Endothelial cell of umbilical vein (primary cell): ENCODE results near the gene BCL6B. TPM values are rescaled to one million over a fixed set of nuclear protein-coding genes. Genes with fewer than 3 reads are reported as not detected.

Source experiments
- BruUV-seq: library from RNA; stranded (reverse); fragments of 400-500 nt; replicated peaks from 2 replicates; lab custom pipeline; 2021; lab: Mats Ljungman, UMichigan
- CTCF ChIA-PET: fragments of 300-600, 350-600 bp; sonication (Branson Sonifier 250); formaldehyde crosslinking; loops from one replicate; lab custom pipeline; 2021; ENCODE audit warnings: antibody characterized with exemption, inconsistent platforms; lab: Charles Lee
- POLR2A ChIA-PET: fragments of 300-600, 350-600 bp; sonication (Branson Sonifier 250); formaldehyde crosslinking; loops from one replicate; lab custom pipeline; 2021; ENCODE audit warnings: antibody characterized with exemption, inconsistent platforms; lab: Charles Lee
- DNase-seq: peaks from one replicate; pipeline ENCODE4 v3.0.0-alpha.2; 2011; ENCODE audit warnings: low read depth, low spot score
- FAIRE-seq: peaks from 2 replicates; lab custom pipeline; 2011; peaks lifted over from hg19 to GRCh38; lab: Jason Lieb, UNC
- H2AFZ ChIP-seq: 2 replicates; pipeline ENCODE4 v1.6.0; 2012; ENCODE audit warnings: low read depth, low read length, control low read depth, inconsistent platforms
- H3K27ac ChIP-seq: 2 replicates; pipeline ENCODE4 v1.5.1; 2011; ENCODE audit warnings: low read depth, mild to moderate bottlenecking, control low read depth, low read length, moderate library complexity; ENCODE audit not compliant: insufficient read depth
- H3K27me3 ChIP-seq, 2 experiments: 2 replicates each; pipeline versions ENCODE4 v1.6.0 to v1.6.1; 2011; ENCODE audit warnings: low read length in 2 of 2, mixed read lengths in 1 of 2; ENCODE audit not compliant: control insufficient read depth in 2 of 2, insufficient read depth in 2 of 2
- H3K36me3 ChIP-seq, 2 experiments: 2 replicates in 1 of 2; 3 replicates in 1 of 2; pipeline ENCODE4 v1.5.1; 2011; ENCODE audit warnings: low read length in 2 of 2, mild to moderate bottlenecking in 1 of 2, moderate library complexity in 1 of 2; ENCODE audit not compliant: control insufficient read depth in 2 of 2, insufficient read depth in 2 of 2; ENCODE audit errors: extremely low read depth in 1 of 2
- H3K4me1 ChIP-seq: 3 replicates; pipeline ENCODE4 v1.5.1; 2011; ENCODE audit warnings: mild to moderate bottlenecking, low read length; ENCODE audit not compliant: control insufficient read depth, insufficient read depth; ENCODE audit errors: extremely low read depth
- H3K4me2 ChIP-seq: 2 replicates; pipeline ENCODE4 v1.6.1; 2011; ENCODE audit warnings: low read length, control low read depth, mixed read lengths; ENCODE audit not compliant: insufficient read depth
- H3K4me3 ChIP-seq, 3 experiments: fragments of 200-600 bp in 1 of 3; sonication (generic), shearing (Covaris generic) in 1 of 3; replicated peaks in 1 of 3; 2 replicates each; pipeline ENCODE4 v1.5.1; 2011 to 2016; ENCODE audit warnings: control low read depth in 3 of 3, low read length in 3 of 3, mild to moderate bottlenecking in 2 of 3, inconsistent platforms in 1 of 3, low read depth in 1 of 3, moderate library complexity in 1 of 3; ENCODE audit not compliant: insufficient read depth in 1 of 3
- H3K79me2 ChIP-seq: 2 replicates; pipeline ENCODE4 v1.6.0; 2012; ENCODE audit warnings: low read length, inconsistent platforms; ENCODE audit not compliant: control insufficient read depth, insufficient read depth
- H3K9ac ChIP-seq: replicated peaks from 2 replicates; pipeline ENCODE3; 2011; ENCODE audit warnings: low read length, control low read depth; ENCODE audit not compliant: insufficient read depth; ENCODE audit errors: extremely low read depth
- H3K9me1 ChIP-seq: replicated peaks from 3 replicates; pipeline ENCODE4 v1.6.0; 2011; ENCODE audit warnings: mild to moderate bottlenecking, low read length; ENCODE audit not compliant: control insufficient read depth, insufficient read depth; ENCODE audit errors: extremely low read depth
- H3K9me3 ChIP-seq: replicated peaks from 2 replicates; pipeline ENCODE4 v1.5.1; 2012; ENCODE audit warnings: low read length, inconsistent platforms; ENCODE audit not compliant: control insufficient read depth, insufficient read depth
- H4K20me1 ChIP-seq: replicated peaks from 2 replicates; pipeline ENCODE3; 2011; ENCODE audit warnings: mild to moderate bottlenecking, low read length; ENCODE audit not compliant: control insufficient read depth, insufficient read depth; ENCODE audit errors: extremely low read depth
- CTCF ChIP-seq, 2 donors: IDR thresholded peaks; 1 replicate in 1 of 2; 2 replicates in 1 of 2; pipeline ENCODE4 v1.5.1; 2011; ENCODE audit warnings: low read length in 2 of 2, mild to moderate bottlenecking in 2 of 2, moderate library complexity in 2 of 2, control low read depth in 1 of 2, inconsistent platforms in 1 of 2, low read depth in 1 of 2; ENCODE audit not compliant: insufficient read depth in 1 of 2; ENCODE audit errors: extremely low read depth in 1 of 2
- EZH2 ChIP-seq: IDR thresholded peaks from 2 replicates; pipeline ENCODE4 v1.6.1; 2012; ENCODE audit warnings: borderline replicate concordance, low read depth, mild to moderate bottlenecking, moderate library complexity, low read length, inconsistent platforms; ENCODE audit not compliant: severe bottlenecking
- FOS ChIP-seq: IDR thresholded peaks from 2 replicates; pipeline ENCODE4 v1.6.1; 2011; ENCODE audit warnings: mild to moderate bottlenecking, low read length, moderate library complexity, borderline replicate concordance; ENCODE audit not compliant: insufficient read depth
- GATA2 ChIP-seq: IDR thresholded peaks from 2 replicates; pipeline ENCODE4 v1.7.0; 2011; ENCODE audit warnings: low read depth, mild to moderate bottlenecking, moderate library complexity, mixed read lengths, low read length; ENCODE audit not compliant: insufficient read length, insufficient read depth
- JUN ChIP-seq: IDR thresholded peaks from 2 replicates; pipeline ENCODE4 v1.6.1; 2011; ENCODE audit warnings: borderline replicate concordance, low read depth; ENCODE audit not compliant: insufficient read length, insufficient read depth
- MAX ChIP-seq: IDR thresholded peaks from 2 replicates; pipeline ENCODE4 v1.6.1; 2011; ENCODE audit not compliant: insufficient read depth, insufficient read length
- MYC ChIP-seq: IDR thresholded peaks from one replicate; pipeline ENCODE4 v1.6.1; 2011; ENCODE audit warnings: mild to moderate bottlenecking, low read depth, low read length
- POLR2A ChIP-seq: IDR thresholded peaks from 2 replicates; pipeline ENCODE4 v1.6.1; 2012; ENCODE audit warnings: low read depth, mild to moderate bottlenecking, control low read depth, low read length
- POLR2AphosphoS5 ChIP-seq: IDR thresholded peaks from 2 replicates; pipeline ENCODE4 v1.6.1; 2012; ENCODE audit warnings: low read depth, mild to moderate bottlenecking, control low read depth, low read length, moderate library complexity; ENCODE audit not compliant: insufficient read depth
- dilution Hi-C: fragments of 300-500 bp; cut with MboI; formaldehyde crosslinking; loops from one replicate; pipeline ENCODE4 v1.15.0; 2019; ENCODE audit warnings: low sequenced_read_pairs; ENCODE audit not compliant: extremely low pct_ligation_motif_present
- intact Hi-C: fragments of 100-400 bp; cut with micrococcal nuclease; formaldehyde crosslinking; loops from one replicate; pipeline ENCODE4 v1.10.0; 2022
- polyA plus RNA-seq, 4 experiments: library from polyadenylated mRNA; depleted of rRNA in 3 of 4; stranded (reverse) in 3 of 4; unstranded in 1 of 4; fragments of >200 nt; gene quantifications; 2 replicates each; pipeline versions ENCODE4 v1.2.1 to v1.2.3, GENCODE V29; 2011 to 2012; ENCODE audit warnings: missing spikeins in 1 of 4
- total RNA-seq: library from RNA; stranded (reverse); gene quantifications from 2 replicates; pipeline ENCODE4 v1.2.3, GENCODE V29; 2021

Gene BCL6B
- total and polyA plus RNA-seq, 2 donors (not counting 3 experiments of a cell fraction or from before 2014, with no cell fraction given), result 93.5 to 160 TPM

- BruUV-seq, result no TSS peak
- H3K4me1 ChIP-seq, result peaks cover 65% of the 10 kb centered on the region
- H3K9me1 ChIP-seq, result no peaks in the 10 kb centered on the region
- dilution Hi-C loops (no loop called here), intact Hi-C loops (loop anchor here (10.0 kb wide), 1 partner anchor 828 kb away; the partner anchor contains the start of genes CYB5D1, NAA38 and TMEM88)
- peak overlapping the region; percentile 98 for H3K27ac ChIP-seq
- no peak overlapping the region for H2AFZ ChIP-seq
- peaks cover 29 to 37% of the 10 kb centered on the region in 2 experiments for H3K36me3 ChIP-seq
- H3K79me2 ChIP-seq, result peaks cover 53% of the 10 kb centered on the region
- TF ChIP-seq FOS (no peak), MYC (no peak), JUN (no peak), POLR2AphosphoS5 (no peak), GATA2 (no peak), EZH2 (no peak), CTCF (IDR thresholded peaks at IDR 0.05; ENCODE audit: extremely low read depth in 1 of 2, insufficient read depth in 1 of 2, low read depth in 1 of 2, low read length in 2 of 2) (no peak), MAX (no peak), POLR2A (no peak)
- peak overlapping the region; percentile 11 for H3K4me2 ChIP-seq
- ChIA-PET CTCF (interaction anchor here (1.2 to 1.4 kb wide), 4 partner anchors 9 to 151 kb away, joined by 3 to 4 read pairs (median 3); partner anchors contain the start of gene SLC16A13), POLR2A (interaction anchor here (0.7 to 1.7 kb wide), 3 partner anchors 9 to 12 kb away, joined by 3 to 8 read pairs (median 5); partner anchors contain the start of gene SLC16A13)
- H3K27me3 ChIP-seq, result no peaks in the 10 kb centered on the region
- H3K9me3 ChIP-seq, result no peaks in the 10 kb centered on the region
- H3K9ac ChIP-seq, result no peak overlapping the region
- FAIRE-seq, result no peak
- DNase-seq, result no peak
- H3K4me3 ChIP-seq, result peak overlapping the region in 1 of 3 experiments; percentile 15
- H4K20me1 ChIP-seq, result no peaks in the 10 kb centered on the region
Measured at GRCh38 chr17:7026471-7027115, 3.7 kb downstream of the BCL6B start.
